Peyer's patch (tissue), 4 donors: ENCODE results near the gene SMYD3.

ENCODE experiments used
- POLR2A ChIP-seq, 2 donors: fragments of 450-650 bp; IDR thresholded peaks; one replicate each; pipeline ENCODE4 v1.5.1; 2017; ENCODE audit warnings: antibody characterized with exemption in 2 of 2, mild to moderate bottlenecking in 2 of 2, moderate library complexity in 2 of 2
- TF ChIP-seq, protein P1 (sequence below), 6 experiments: fragments of 450-650 bp in 4 of 6; fragments of 200-600 bp in 2 of 6; sonication (generic) in 1 of 6; IDR thresholded peaks; one replicate each; pipeline ENCODE4 v1.5.1; 2017 to 2019; ENCODE audit warnings: antibody characterized with exemption in 6 of 6, mild to moderate bottlenecking in 3 of 6, moderate library complexity in 1 of 6

DNA sequence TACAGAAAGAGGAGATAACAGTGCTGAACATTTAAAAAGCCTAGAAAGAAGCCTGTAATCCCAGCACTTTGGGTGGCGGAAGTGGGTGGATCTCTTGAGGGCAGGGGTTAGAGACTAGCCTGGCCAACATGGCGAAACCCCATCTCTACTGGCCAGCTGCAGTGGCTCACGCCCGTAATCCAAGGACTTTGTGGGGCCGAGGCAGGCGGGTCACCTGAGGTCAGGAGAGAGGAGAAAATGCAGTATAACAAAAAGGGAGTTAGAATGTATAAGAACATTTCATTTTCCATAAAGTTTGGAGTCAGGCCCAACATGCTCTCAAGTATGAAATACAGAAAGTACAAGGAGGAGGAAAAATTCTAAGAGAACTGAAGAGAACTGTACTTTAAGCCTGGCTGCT lies 134.5 kb downstream of the SMYD3 start:
- TF ChIP-seq, protein P1, sequence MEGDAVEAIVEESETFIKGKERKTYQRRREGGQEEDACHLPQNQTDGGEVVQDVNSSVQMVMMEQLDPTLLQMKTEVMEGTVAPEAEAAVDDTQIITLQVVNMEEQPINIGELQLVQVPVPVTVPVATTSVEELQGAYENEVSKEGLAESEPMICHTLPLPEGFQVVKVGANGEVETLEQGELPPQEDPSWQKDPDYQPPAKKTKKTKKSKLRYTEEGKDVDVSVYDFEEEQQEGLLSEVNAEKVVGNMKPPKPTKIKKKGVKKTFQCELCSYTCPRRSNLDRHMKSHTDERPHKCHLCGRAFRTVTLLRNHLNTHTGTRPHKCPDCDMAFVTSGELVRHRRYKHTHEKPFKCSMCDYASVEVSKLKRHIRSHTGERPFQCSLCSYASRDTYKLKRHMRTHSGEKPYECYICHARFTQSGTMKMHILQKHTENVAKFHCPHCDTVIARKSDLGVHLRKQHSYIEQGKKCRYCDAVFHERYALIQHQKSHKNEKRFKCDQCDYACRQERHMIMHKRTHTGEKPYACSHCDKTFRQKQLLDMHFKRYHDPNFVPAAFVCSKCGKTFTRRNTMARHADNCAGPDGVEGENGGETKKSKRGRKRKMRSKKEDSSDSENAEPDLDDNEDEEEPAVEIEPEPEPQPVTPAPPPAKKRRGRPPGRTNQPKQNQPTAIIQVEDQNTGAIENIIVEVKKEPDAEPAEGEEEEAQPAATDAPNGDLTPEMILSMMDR (IDR thresholded peaks at IDR 0.05): no peak
- TF ChIP-seq POLR2A (IDR thresholded peaks at IDR 0.05): no peak
